T-helper 2 cell treated with Interferon-gamma antibody and Interleukin-4, amounts not matched to agents 5 μg/mL and 100 μg/mL, for 36 hours (primary cell): ENCODE measurements around the gene EPB41L3.

Source experiments
- DNase-seq: peaks from one replicate; pipeline ENCODE4 v3.0.0; 2021; ENCODE audit warnings: low spot score
- H3K27ac Mint-ChIP-seq: one replicate; pipeline ENCODE4 v1.8.0; 2021; ENCODE audit warnings: mild to moderate bottlenecking, mixed read lengths
- H3K27me3 Mint-ChIP-seq: one replicate; pipeline ENCODE4 v1.8.0; 2021; ENCODE audit warnings: low read depth, mixed read lengths
- H3K36me3 Mint-ChIP-seq: one replicate; pipeline ENCODE4 v1.8.0; 2021; ENCODE audit warnings: low read depth, mixed read lengths
- H3K4me1 Mint-ChIP-seq: one replicate; pipeline ENCODE4 v1.8.0; 2021; ENCODE audit warnings: low read depth, mixed read lengths
- H3K4me3 Mint-ChIP-seq: one replicate; pipeline ENCODE4 v1.8.0; 2022; ENCODE audit warnings: mild to moderate bottlenecking, moderate library complexity, mixed read lengths
- H3K9me3 Mint-ChIP-seq: one replicate; pipeline ENCODE4 v1.8.0; 2021; ENCODE audit warnings: mixed read lengths

The EPB41L3 gene

DNA sequence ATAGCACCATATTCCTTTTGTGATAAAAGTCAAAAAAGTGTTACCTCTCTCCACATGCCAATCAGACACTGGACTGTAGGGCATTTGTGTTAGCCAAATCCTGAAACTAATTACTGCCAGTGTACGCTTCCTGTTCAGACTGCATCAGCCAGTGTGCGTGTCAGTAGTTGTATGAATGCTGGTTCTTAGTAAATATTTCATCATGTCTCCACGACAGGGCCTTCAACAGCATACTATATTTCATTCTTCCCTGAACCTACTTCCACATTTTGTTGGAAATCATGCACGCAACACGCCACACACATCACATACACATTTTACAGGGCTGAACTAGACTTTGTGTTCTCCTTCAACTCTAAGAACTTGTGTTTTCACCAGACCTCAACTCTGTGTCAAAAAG is 77.5 kb downstream of the EPB41L3 start:
- Mint-ChIP-seq H3K36me3 (no peaks in the 10 kb centered on the region), H3K4me3 (no peak overlapping the region), H3K4me1 (peaks cover 7% of the 10 kb centered on the region), H3K27me3 (no peaks in the 10 kb centered on the region), H3K27ac (no peak overlapping the region), H3K9me3 (no peaks in the 10 kb centered on the region)
- no peak for DNase-seq

GRCh38 chr18:5464251-5464650 is 79.5 kb downstream of the EPB41L3 start:
- Mint-ChIP-seq H3K36me3 (no peaks in the 10 kb centered on the region), H3K4me3 (no peak overlapping the region), H3K9me3 (no peaks in the 10 kb centered on the region), H3K27me3 (no peaks in the 10 kb centered on the region), H3K4me1 (peaks cover 7% of the 10 kb centered on the region), H3K27ac (no peak overlapping the region)
- DNase-seq, result no peak

- DNase-seq, result no peak
- Mint-ChIP-seq H3K4me1 (peaks cover 7% of the 10 kb centered on the region), H3K4me3 (no peak overlapping the region), H3K27ac (no peak overlapping the region), H3K9me3 (no peaks in the 10 kb centered on the region), H3K27me3 (no peaks in the 10 kb centered on the region), H3K36me3 (no peaks in the 10 kb centered on the region)
Observed at GRCh38 chr18:5463831-5464230, 80.0 kb downstream of the EPB41L3 start.

DNA sequence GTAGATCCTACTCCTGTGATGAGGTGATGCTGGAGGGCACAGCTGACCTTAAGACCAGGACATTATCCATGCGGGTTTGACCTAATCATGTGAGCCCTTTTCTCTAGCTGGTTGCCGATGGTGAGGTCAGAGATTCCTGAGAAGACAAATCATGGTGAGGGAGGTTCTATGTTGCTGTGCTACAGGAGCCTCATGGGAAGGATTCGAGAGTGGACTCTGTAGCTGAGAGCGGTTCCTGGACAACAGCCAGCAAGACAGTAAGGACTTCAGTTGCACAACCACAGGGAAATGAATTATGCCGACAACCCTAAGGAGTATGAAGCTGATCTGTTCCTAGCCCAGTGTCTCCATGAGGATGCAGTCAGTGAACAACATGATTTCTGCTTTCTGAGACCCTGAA is 80.4 kb downstream of the EPB41L3 start:
- H3K36me3 Mint-ChIP-seq, result no peaks in the 10 kb centered on the region
- H3K27ac Mint-ChIP-seq, result no peak overlapping the region
- H3K4me3 Mint-ChIP-seq, result no peak overlapping the region
- no peaks in the 10 kb centered on the region for H3K27me3 Mint-ChIP-seq
- DNase-seq, result no peak
- peaks cover 7% of the 10 kb centered on the region for H3K4me1 Mint-ChIP-seq
- no peaks in the 10 kb centered on the region for H3K9me3 Mint-ChIP-seq

GRCh38 chr18:5462227-5462626 is 81.6 kb downstream of the EPB41L3 start:
- H3K4me3 Mint-ChIP-seq, result no peak overlapping the region
- no peaks in the 10 kb centered on the region for H3K36me3 Mint-ChIP-seq
- peaks cover 7% of the 10 kb centered on the region for H3K4me1 Mint-ChIP-seq
- H3K27ac Mint-ChIP-seq, result no peak overlapping the region
- DNase-seq, result no peak
- H3K9me3 Mint-ChIP-seq, result no peaks in the 10 kb centered on the region
- H3K27me3 Mint-ChIP-seq, result no peaks in the 10 kb centered on the region

DNA sequence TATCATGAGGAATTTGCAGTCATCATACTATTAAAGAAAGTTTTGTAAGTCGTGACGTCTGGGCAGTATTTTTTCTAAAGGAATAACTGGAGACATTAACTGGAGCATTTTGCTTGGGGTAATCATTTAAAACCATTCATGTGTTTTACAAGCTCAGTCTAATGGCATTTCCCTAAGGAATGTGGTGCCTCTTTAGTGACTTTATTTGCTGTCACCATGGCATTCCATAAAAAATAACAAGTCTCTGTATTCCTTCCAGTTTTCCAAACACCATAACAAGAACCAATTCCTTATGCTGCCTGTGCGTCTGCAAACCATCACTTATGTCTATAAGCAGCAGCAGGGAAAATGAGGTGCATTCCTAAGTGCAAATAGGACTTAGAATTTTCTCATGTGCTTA is 82.8 kb downstream of the EPB41L3 start:
- Mint-ChIP-seq H3K4me3 (no peak overlapping the region), H3K36me3 (no peaks in the 10 kb centered on the region), H3K4me1 (peaks cover 4% of the 10 kb centered on the region), H3K9me3 (no peaks in the 10 kb centered on the region), H3K27me3 (no peaks in the 10 kb centered on the region), H3K27ac (no peak overlapping the region)
- no peak for DNase-seq

DNA sequence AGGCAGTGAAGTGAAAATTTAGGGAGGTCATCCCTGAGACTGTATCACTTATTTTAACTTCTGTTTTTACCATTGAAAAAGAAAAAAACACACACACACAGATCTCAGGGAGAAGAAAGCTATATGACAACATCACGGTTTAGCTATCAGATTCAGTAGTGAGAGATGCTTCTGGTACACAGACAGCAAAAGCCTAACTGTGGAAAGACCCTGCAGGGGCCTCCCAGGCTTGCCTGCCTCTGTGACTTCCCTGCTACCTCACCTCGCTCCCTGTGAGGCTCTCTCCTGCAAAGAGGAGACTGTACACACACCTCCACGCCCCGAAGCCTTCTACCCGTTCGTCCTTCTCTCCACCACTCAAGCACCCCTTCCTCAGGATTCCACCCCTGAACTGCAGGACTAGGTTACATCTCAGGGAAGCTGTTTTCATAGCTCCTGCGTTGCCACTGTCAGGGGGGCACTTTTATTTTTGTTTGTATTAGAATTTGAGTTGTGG is 86.3 kb downstream of the EPB41L3 start:
- Mint-ChIP-seq H3K4me3 (peak overlapping the region; percentile 51), H3K4me1 (peaks cover 3% of the 10 kb centered on the region), H3K27me3 (no peaks in the 10 kb centered on the region), H3K9me3 (no peaks in the 10 kb centered on the region), H3K27ac (peak overlapping the region; percentile 75), H3K36me3 (no peaks in the 10 kb centered on the region)
- no peak for DNase-seq

DNA sequence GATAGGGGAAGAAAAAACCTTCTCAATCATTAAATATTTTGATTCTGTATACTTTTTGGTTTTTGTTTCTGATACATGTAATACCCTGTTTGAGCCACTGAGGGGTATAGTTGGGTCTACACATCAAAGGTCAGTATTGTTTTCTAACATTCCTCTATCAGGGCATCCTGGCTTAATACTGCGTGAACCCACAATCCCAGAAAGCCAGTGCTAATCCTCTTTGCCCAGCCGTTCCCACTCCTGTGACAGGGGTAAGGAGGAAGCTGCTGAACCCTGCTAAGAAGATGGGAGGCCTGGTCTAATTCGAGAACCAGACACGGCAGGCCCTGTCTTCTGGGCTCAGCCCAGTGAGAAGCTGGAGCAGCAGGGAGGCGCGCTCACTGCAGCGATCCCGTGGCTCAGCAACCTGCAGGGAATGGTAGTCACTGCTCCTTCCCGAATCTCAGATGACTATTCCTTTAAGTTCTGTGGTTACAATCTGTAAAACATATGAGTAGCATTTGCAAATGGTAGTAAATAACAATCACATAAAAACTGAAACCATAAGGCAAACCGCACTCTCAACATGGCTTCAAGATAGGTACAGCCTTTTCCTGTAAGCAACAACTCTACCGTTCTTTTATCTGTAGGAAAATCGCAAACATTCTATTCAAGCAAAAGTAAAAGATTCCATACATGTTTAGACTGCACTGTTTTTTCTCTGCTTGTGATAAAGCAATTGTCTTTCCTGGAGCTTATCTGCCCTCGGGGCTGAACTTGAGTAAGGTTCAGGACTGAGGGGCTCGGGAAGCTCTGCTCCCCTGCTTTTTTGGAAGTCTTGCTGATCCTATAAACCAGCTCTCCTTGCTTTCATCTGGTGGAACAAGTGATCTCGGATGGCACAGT is 87.0 kb downstream of the EPB41L3 start:
- H3K4me1 Mint-ChIP-seq, result peaks cover 3% of the 10 kb centered on the region
- H3K4me3 Mint-ChIP-seq, result peak overlapping the region; percentile 51
- no peak for DNase-seq
- peak overlapping the region; percentile 75 for H3K27ac Mint-ChIP-seq
- no peaks in the 10 kb centered on the region for H3K9me3 Mint-ChIP-seq
- no peaks in the 10 kb centered on the region for H3K36me3 Mint-ChIP-seq
- H3K27me3 Mint-ChIP-seq, result no peaks in the 10 kb centered on the region

GRCh38 chr18:5455674-5456073 is 88.1 kb downstream of the EPB41L3 start:
- Mint-ChIP-seq H3K27me3 (no peaks in the 10 kb centered on the region), H3K4me1 (peaks cover 3% of the 10 kb centered on the region)

DNA sequence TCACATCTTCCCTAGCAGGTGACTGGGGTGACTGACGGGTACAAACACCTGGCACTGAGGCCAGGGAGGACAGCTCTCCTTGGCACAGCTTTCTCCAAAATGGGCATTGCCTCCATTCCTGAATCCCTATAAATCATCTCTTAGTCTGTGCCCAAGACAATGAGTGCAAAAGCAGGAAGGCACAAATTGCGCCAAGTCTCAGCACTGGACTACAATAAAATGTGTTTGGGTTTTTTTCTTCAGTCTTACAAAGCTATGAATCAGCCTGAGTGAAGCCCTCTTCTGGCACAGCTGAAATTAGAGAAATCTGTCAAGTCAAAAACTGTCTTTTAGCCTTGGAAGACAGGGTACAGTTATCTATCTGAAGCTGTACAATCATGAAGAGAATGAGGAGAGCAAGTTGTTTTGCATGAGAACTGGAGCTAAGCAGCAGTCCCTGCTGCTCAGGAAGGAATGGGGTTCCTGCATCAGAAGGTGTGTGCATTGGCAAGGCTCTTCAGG is 90.8 kb downstream of the EPB41L3 start:
- no peaks in the 10 kb centered on the region for H3K9me3 Mint-ChIP-seq
- H3K27me3 Mint-ChIP-seq, result peaks cover 3% of the 10 kb centered on the region
- H3K4me3 Mint-ChIP-seq, result no peak overlapping the region
- no peak overlapping the region for H3K27ac Mint-ChIP-seq
- no peaks in the 10 kb centered on the region for H3K36me3 Mint-ChIP-seq
- peaks cover 3% of the 10 kb centered on the region for H3K4me1 Mint-ChIP-seq
- DNase-seq, result no peak

More at GRCh38 chr18:5455674-5456073, 88.1 kb downstream of the EPB41L3 start:
- peak overlapping the region; percentile 67 for H3K27ac Mint-ChIP-seq
- no peak for DNase-seq
- H3K9me3 Mint-ChIP-seq, result no peaks in the 10 kb centered on the region
- peak overlapping the region; percentile 39 for H3K4me3 Mint-ChIP-seq
- H3K36me3 Mint-ChIP-seq, result no peaks in the 10 kb centered on the region

DNA sequence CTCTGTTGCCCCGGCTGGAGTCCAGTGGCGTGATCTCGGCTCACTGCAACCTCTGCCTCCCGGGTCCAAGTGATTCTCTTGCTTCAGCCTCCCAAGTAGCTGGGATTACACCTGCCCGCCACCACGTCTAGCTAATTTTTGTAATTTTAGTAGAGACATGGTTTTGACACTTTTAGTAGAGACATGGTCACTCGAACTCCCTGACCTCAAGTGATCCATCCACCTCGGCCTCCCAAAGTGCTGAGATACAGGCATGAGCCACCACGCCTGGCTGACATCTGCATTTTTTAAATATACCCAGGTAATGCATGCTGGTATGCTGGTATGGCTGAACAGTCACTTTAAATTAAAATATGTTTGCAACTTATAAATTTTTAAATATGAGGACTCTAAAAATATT is 91.9 kb downstream of the EPB41L3 start:
- Mint-ChIP-seq H3K27ac (no peak overlapping the region), H3K27me3 (peaks cover 4% of the 10 kb centered on the region), H3K9me3 (no peaks in the 10 kb centered on the region), H3K4me3 (no peak overlapping the region), H3K4me1 (peaks cover 3% of the 10 kb centered on the region), H3K36me3 (no peaks in the 10 kb centered on the region)
- no peak for DNase-seq

GRCh38 chr18:5451150-5451549 is 92.6 kb downstream of the EPB41L3 start:
- Mint-ChIP-seq H3K4me1 (peaks cover 3% of the 10 kb centered on the region), H3K4me3 (no peak overlapping the region), H3K9me3 (no peaks in the 10 kb centered on the region), H3K27ac (no peak overlapping the region), H3K27me3 (peaks cover 4% of the 10 kb centered on the region), H3K36me3 (no peaks in the 10 kb centered on the region)
- DNase-seq, result no peak

DNA sequence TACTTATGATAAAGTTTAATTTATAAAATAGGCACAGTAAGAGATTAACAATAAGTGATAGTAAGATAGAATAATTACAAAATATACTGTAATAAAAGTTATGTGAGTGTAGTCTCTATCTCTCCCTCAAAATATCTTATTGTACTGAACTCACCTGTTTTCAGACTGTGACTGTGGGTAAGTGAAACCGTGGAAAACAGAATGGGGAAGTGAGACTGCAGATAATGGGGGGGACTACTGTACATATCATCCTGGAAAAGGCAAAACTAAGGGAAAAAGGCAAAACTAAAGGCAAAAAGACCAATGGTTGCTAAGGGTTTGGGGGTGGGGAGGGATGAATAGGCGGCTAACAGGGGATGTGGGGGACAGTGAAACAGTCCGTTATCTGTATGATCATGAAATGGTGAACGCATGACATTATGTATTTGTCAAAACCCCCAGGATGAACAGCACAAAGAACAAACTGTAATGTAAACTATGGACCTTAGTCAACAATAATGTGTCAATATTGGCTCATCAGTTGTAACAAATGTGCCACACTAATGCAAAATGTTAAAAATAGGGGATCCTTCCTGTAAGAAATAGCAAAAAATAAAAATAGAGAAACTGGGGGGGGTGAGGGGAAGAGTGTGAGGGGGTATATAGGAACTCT is 93.8 kb downstream of the EPB41L3 start:
- Mint-ChIP-seq H3K4me3 (no peak overlapping the region), H3K27ac (no peak overlapping the region), H3K27me3 (peaks cover 4% of the 10 kb centered on the region), H3K9me3 (no peaks in the 10 kb centered on the region), H3K36me3 (no peaks in the 10 kb centered on the region), H3K4me1 (no peaks in the 10 kb centered on the region)
- no peak for DNase-seq

DNA sequence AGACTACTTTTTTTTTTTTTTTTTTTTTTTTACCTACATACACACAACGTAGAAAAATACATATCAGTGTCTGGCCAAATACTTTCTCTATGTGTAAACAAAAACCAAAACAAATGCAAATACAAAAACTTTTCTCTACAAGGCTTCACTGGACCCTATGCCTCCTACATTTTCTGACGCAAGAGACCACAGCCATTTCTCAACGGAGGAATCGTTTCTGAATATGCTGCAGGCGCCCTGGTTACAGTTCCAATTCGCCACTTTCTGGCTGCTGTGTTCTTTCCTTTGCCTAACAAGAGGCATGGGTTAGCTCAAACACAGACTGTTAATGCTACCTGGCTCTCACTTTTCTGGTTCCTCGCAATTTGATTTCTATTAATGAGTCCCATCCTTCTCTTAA is 96.4 kb downstream of the EPB41L3 start:
- H3K4me3 Mint-ChIP-seq, result no peak overlapping the region
- H3K4me1 Mint-ChIP-seq, result no peaks in the 10 kb centered on the region
- no peak for DNase-seq
- no peaks in the 10 kb centered on the region for H3K36me3 Mint-ChIP-seq
- H3K9me3 Mint-ChIP-seq, result no peaks in the 10 kb centered on the region
- H3K27ac Mint-ChIP-seq, result no peak overlapping the region
- peaks cover 4% of the 10 kb centered on the region for H3K27me3 Mint-ChIP-seq
